Thymus (tissue), 11 donors: ENCODE data around the gene MFSD11. TPM values are rescaled to one million over a fixed set of nuclear protein-coding genes. Genes with fewer than 3 reads are reported as not detected.
"Not testable (repeated sequence)": the region's sequence is repeated elsewhere in the genome, so short reads cannot be mapped to it uniquely, and the experiment has no call there.

Experiments used
- DNase-seq, 9 donors: peaks; one replicate each; pipeline ENCODE4 v3.0.0-alpha.2; 2013; ENCODE audit warnings: low spot score in 9 of 9, low read depth in 6 of 9, missing footprints in 1 of 9
- H3K27ac ChIP-seq, 2 donors: one replicate each; pipeline ENCODE4 v1.5.1; 2013; ENCODE audit warnings: control low read depth in 1 of 2, low read depth in 1 of 2, low read length in 1 of 2, mild to moderate bottlenecking in 1 of 2, moderate library complexity in 1 of 2
- H3K27me3 ChIP-seq, 2 donors: one replicate each; pipeline ENCODE4 v1.5.1; 2013; ENCODE audit warnings: low read length in 1 of 2; ENCODE audit not compliant: control insufficient read depth in 2 of 2, insufficient read depth in 1 of 2
- H3K36me3 ChIP-seq, 2 donors: one replicate each; pipeline ENCODE4 v1.5.1; 2013; ENCODE audit warnings: low read length in 1 of 2, mild to moderate bottlenecking in 1 of 2, moderate library complexity in 1 of 2; ENCODE audit not compliant: control insufficient read depth in 2 of 2, insufficient read depth in 2 of 2
- H3K4me1 ChIP-seq, 2 donors: one replicate each; pipeline ENCODE4 v1.5.1; 2013; ENCODE audit warnings: low read length in 2 of 2; ENCODE audit not compliant: control insufficient read depth in 2 of 2, insufficient read depth in 2 of 2
- H3K4me3 ChIP-seq, 2 donors: one replicate each; pipeline ENCODE4 v1.5.1; 2013; ENCODE audit warnings: low read length in 2 of 2, control low read depth in 1 of 2, mild to moderate bottlenecking in 1 of 2
- H3K9me3 ChIP-seq, 2 donors: one replicate each; pipeline ENCODE4 v1.5.1; 2013; ENCODE audit warnings: low read length in 1 of 2, mild to moderate bottlenecking in 1 of 2; ENCODE audit not compliant: control insufficient read depth in 2 of 2, insufficient read depth in 1 of 2
- WGBS: extraction: QIAGEN DNeasy Blood & Tissue Kit; methylation state at CpG from one replicate; pipeline ENCODE4 v1.1.7; 2013; 5-methylcytosine and 5-hydroxymethylcytosine counted together
- polyA plus RNA-seq: library from polyadenylated mRNA; stranded (reverse); fragments of 200-250 nt; gene quantifications from one replicate; pipeline ENCODE4 v1.2.3, GENCODE V29; 2013
- total RNA-seq: library from RNA; stranded (reverse); fragments of 120-200 nt; gene quantifications from one replicate; pipeline ENCODE4 v1.2.4, GENCODE V29; 2013
- donor health status: healthy.

Gene MFSD11
- total and polyA plus RNA-seq, 2 donors = 16.8 to 17.3 TPM

DNA sequence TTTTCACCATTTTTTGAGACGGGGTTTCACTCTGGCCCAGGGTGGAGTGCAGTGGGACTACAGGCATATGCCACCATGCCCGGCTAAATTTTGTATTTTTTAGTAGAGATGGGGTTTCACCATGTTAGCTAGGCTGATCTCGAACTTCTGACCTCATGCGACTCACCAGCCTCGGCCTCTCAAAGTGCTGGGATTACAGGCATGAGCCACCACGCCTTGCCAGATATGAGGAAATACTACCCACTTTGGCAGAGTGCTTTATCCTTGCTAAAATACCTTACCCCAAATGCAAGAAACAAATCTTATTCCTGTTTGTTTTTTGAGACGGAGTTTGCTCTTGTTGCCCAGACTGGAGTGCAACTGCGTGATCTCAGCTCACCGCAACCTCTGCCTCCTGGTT is 67.4 kb downstream of the MFSD11 start:
- DNase-seq = no peak
- H3K36me3 ChIP-seq = no peaks in the 10 kb centered on the region
- H3K9me3 ChIP-seq = peaks cover 0 to 3% of the 10 kb centered on the region in 2 donors

DNA sequence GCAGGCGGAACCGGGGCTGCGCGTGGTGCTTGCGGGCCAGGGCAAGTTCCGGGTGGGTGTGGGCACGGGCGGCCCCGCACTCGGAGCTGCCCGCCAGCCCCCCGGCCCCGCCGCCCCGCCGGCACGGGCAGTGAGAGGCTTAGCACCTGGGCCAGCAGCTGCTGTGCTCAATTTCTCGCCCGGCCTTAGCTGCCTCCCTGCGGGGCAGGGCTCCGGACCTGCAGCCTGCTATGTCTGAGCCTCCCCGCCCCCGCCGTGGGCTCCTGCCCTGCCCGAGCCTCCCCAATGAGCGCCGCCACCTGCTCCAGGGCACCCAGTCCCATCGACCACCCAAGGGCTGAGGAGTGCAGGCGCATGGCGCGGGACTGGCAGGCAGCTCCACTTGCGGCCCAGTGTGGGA is 68.2 kb downstream of the MFSD11 start:
- not testable (repeated sequence) for H3K27ac ChIP-seq, H3K27me3 ChIP-seq, H3K4me3 ChIP-seq, DNase-seq, H3K9me3 ChIP-seq, H3K4me1 ChIP-seq, H3K36me3 ChIP-seq
- WGBS = 92% methylated on average over 32 of the region's 32 CpGs

More for the DNA sequence above, 67.4 kb downstream of the MFSD11 start:
- WGBS = 96% methylated on average over 9 of the region's 9 CpGs
- H3K4me1 ChIP-seq = no peaks in the 10 kb centered on the region
- no peaks in the 10 kb centered on the region for H3K27me3 ChIP-seq
- no peak overlapping the region for H3K27ac ChIP-seq
- no peak overlapping the region for H3K4me3 ChIP-seq

DNA sequence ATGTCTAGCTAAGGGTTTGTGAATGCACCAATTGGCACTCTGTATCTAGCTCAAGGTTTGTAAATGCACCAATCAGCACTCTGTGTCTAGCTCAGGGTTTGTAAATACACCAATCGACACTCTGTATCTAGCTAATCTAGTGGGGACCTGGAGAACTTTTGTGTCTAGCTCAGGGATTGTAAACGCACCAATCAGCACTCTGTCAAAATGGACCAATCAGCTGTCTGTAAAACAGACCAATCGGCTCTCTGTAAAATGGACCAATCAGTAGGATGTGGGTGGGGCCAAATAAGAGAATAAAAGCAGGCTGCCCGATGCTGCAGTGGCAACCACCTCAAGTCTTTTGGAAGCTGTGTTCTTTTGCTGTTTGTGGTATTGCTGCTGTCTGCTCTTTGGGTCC is 68.8 kb downstream of the MFSD11 start:
- 95% methylated on average over 4 of the region's 4 CpGs for WGBS

DNA sequence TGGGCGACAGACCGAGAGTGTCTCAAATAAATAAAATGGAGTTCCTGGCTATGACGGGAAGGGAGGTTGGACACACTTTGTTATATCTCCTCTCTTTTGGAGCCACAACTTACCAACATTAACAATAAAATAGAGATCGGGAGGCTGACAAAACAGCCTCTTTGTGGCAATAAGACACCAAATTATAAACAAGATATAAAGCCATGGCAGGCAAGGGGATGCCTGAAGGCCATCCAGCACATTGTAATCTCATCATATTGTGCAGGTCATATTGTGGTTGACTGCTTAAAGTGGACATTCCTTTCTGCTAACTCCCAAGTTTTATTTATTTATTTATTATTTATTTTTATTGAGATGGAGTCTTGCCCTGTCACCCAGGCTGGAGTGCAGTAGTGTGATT is 70.4 kb downstream of the MFSD11 start:
- Histone ChIP-seq H3K4me1 (no peaks in the 10 kb centered on the region), H3K9me3 (peaks cover 0 to 3% of the 10 kb centered on the region in 2 donors), H3K4me3 (no peak overlapping the region), H3K27me3 (no peaks in the 10 kb centered on the region), H3K36me3 (no peaks in the 10 kb centered on the region), H3K27ac (no peak overlapping the region)
- WGBS = 99% methylated on average over 4 of the region's 4 CpGs
- no peak for DNase-seq

More for the DNA sequence above, 68.8 kb downstream of the MFSD11 start:
- not testable (repeated sequence) for H3K4me3 ChIP-seq, H3K9me3 ChIP-seq, H3K27ac ChIP-seq, H3K27me3 ChIP-seq, DNase-seq, H3K4me1 ChIP-seq, H3K36me3 ChIP-seq

DNA sequence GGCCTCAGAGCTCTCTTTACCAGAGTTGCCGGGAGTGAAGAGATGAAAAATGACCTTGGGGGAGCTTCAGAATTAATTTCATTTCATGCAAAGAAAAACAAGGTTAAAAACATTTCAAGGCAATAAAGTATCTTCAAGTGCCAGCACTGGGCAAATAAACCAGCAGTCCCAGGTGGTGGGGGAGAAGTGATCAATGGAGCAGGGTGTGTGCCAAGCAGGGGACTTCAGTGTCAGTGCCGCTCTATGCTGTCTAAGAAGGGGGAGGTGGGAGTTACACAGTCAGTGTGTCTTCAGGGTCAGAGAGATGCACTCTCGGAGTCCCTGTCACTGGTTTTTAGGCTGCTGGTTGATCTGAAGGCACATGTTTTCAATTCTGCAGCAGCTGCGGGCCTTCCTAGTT is 73.0 kb downstream of the MFSD11 start:
- Histone ChIP-seq H3K36me3 (no peaks in the 10 kb centered on the region), H3K4me1 (no peaks in the 10 kb centered on the region), H3K9me3 (peaks cover 0 to 3% of the 10 kb centered on the region in 2 donors), H3K27ac (no peak overlapping the region), H3K4me3 (no peak overlapping the region), H3K27me3 (no peaks in the 10 kb centered on the region)
- no peak for DNase-seq
- WGBS = 98% methylated on average over 4 of the region's 4 CpGs

DNA sequence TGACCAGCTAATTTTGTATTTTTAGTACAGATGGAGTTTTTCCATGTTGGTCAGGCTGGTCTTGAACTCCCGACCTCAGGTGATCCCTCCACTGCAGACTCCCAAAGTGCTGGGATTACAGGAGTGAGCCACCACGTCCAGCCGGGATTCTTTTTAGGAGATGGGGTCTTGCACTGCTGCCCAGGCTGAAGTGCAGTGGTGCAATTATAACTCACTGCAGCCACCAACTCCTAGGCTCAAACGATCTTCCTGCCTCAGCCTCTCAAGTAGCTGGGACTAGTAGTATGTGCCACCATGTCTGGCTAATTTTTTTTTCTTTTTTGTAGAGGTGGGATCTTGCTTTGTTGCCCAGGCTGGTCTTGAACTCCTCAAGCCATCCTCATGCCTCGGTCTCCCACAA is 73.9 kb downstream of the MFSD11 start:
- Histone ChIP-seq H3K4me1 (peaks cover 0 to 6% of the 10 kb centered on the region in 2 donors), H3K36me3 (no peaks in the 10 kb centered on the region), H3K27ac (no peak overlapping the region), H3K27me3 (no peaks in the 10 kb centered on the region), H3K4me3 (no peak overlapping the region), H3K9me3 (peaks cover 0 to 3% of the 10 kb centered on the region in 2 donors)
- WGBS = 94% methylated on average over 5 of the region's 5 CpGs
- DNase-seq = no peak

DNA sequence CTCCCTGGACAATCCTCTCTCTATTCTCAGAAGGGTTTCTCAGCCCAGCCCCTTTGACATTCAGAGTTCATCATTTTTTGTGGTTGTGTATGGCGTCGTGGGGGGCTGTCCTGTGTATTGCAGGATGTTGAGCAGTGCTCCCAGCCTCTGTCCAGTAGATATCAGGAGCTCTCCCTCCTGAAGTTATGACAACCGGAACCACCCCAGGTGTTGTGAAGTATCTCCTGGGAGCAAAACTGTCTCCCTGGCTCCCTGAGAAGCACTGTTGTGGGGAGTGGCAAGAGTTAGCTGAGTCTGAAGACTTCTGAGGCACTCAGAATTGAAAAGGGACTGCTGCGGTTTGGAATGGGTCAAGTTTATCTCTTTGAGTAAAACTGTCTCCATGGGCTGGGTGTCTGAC is 74.3 kb downstream of the MFSD11 start:
- no peak for DNase-seq
- H3K9me3 ChIP-seq = no peaks in the 10 kb centered on the region
- no peaks in the 10 kb centered on the region for H3K36me3 ChIP-seq
- no peak overlapping the region for H3K27ac ChIP-seq
- WGBS = 86% methylated on average over 4 of the region's 4 CpGs
- no peak overlapping the region for H3K4me3 ChIP-seq
- H3K27me3 ChIP-seq = no peaks in the 10 kb centered on the region
- peaks cover 0 to 6% of the 10 kb centered on the region in 2 donors for H3K4me1 ChIP-seq

DNA sequence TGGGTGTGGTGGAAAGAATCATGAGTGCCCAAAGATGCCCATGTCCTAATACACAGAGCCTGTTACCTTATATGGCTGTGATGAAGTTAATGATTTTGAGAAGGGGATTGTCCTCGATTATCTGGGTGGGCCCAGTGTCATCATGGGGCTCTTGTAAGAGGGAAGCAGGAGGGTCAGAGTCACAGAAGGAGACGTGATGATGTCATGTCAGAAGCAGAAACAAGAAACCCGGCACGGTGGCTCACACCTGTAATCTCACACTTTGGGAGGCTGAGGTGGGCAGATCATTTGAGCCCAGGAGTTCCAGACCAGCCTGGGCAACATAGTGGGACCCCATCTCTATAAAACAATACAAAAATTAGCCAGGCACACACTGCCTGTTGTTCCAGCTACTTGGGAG is 75.0 kb downstream of the MFSD11 start:
- H3K36me3 ChIP-seq = no peaks in the 10 kb centered on the region
- peaks cover 0 to 6% of the 10 kb centered on the region in 2 donors for H3K4me1 ChIP-seq
- no peaks in the 10 kb centered on the region for H3K9me3 ChIP-seq
- no peaks in the 10 kb centered on the region for H3K27me3 ChIP-seq
- no peak overlapping the region for H3K27ac ChIP-seq
- WGBS = 88% methylated on average over 4 of the region's 4 CpGs
- H3K4me3 ChIP-seq = no peak overlapping the region
- DNase-seq = no peak

DNA sequence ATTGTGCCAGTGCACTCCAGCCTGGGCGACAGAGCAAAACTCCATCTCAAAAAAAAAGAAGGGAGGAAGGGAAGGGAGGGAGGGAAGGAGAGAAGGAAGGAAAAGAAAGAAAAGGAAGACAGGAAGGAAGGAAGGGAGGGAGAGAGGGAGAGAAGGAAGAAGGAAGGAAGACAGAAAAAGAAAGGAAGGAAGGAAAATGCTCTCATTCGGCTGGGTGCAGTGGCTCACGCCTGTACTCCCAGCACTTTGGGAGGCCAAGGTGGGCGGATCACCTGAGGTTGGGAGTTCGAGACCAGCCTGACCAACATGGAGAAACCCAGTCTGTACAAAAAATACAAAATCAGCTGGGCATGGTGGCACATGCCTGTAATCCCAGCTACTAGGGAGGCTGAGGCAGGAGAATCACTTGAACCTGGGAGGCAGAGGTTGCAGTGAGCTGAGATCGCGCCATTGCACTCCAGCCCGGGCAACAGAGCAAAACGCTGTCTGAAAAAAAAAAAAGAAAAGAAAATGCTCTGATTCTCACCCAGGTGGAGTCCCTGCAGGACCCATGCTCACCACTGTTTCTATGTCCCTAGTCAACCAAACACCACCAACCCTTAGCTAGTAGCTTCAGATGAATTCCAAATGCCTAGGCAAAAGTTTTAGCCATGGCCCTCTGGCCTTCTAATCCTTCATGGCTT is 78.1 kb downstream of the MFSD11 start:
- H3K4me3 ChIP-seq, H3K9me3 ChIP-seq, H3K4me1 ChIP-seq, DNase-seq, H3K27ac ChIP-seq, H3K27me3 ChIP-seq, H3K36me3 ChIP-seq: not testable (repeated sequence)
- WGBS = 72% methylated on average over 9 of the region's 9 CpGs
